BJ (cell line): ENCODE data around the gene TRIM54. TPM values are rescaled to one million over a fixed set of nuclear protein-coding genes. Genes with fewer than 3 reads are reported as not detected.

Experiments used
- CTCF ChIA-PET: fragments of 350-600 bp; formaldehyde crosslinking; extraction: SDS; loops from one replicate; lab custom pipeline; 2021; ENCODE audit warnings: antibody characterized with exemption, inconsistent platforms; lab: Yijun Ruan, JAX
- POLR2A ChIA-PET: fragments of 300-600 bp; sonication (Branson Sonifier 250); formaldehyde crosslinking; extraction: SDS; loops from one replicate; lab custom pipeline; 2021; ENCODE audit warnings: antibody characterized with exemption; lab: Charles Lee
- DNase-seq: peaks from one replicate; pipeline ENCODE4 v3.0.0-alpha.2; 2011; ENCODE audit warnings: low read depth
- H3K27me3 ChIP-seq: 2 replicates; pipeline ENCODE4 v1.6.0; 2011; ENCODE audit warnings: low read length; ENCODE audit not compliant: control insufficient read depth, insufficient read depth
- H3K36me3 ChIP-seq: 2 replicates; pipeline ENCODE4 v1.5.1; 2011; ENCODE audit warnings: low read length; ENCODE audit not compliant: control insufficient read depth, insufficient read depth
- H3K4me3 ChIP-seq: 2 replicates; pipeline ENCODE4 v1.5.1; 2011; ENCODE audit warnings: low read depth, mild to moderate bottlenecking, control low read depth, low read length
- polyA plus RNA-seq: library from polyadenylated mRNA; depleted of rRNA; stranded (reverse); fragments of >200 nt; gene quantifications from 2 replicates; pipeline ENCODE4 v1.2.3, GENCODE V29; 2011
- TF ChIP-seq, protein P1 (sequence below): IDR thresholded peaks from 2 replicates; pipeline ENCODE4 v1.5.1; 2011; ENCODE audit warnings: low read depth, mild to moderate bottlenecking, control low read depth, inconsistent platforms, low read length, moderate library complexity; ENCODE audit not compliant: insufficient read depth

The TRIM54 gene
- polyA plus RNA-seq, 1 experiment, result not detected

DNA sequence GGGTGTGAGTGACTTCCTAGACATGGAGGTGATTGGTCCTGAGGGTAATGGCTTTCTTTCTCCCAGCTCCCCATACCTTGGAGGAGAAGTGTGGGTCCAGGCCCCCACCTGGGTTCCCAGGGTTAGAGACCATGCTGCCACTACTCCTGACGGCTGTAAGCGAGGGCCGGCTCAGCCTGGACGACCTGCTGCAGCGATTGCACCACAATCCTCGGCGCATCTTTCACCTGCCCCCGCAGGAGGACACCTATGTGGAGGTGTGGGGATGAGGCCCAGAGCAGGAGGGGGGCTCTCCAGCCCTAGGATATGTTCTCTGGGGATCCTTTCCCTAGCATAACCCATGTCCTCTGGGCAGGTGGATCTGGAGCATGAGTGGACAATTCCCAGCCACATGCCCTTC is 43.3 kb upstream of the TRIM54 start:
- no peak for DNase-seq
- Histone ChIP-seq H3K36me3 (peaks cover 52% of the 10 kb centered on the region), H3K27me3 (no peaks in the 10 kb centered on the region), H3K4me3 (no peak overlapping the region)
- TF ChIP-seq, protein P1, sequence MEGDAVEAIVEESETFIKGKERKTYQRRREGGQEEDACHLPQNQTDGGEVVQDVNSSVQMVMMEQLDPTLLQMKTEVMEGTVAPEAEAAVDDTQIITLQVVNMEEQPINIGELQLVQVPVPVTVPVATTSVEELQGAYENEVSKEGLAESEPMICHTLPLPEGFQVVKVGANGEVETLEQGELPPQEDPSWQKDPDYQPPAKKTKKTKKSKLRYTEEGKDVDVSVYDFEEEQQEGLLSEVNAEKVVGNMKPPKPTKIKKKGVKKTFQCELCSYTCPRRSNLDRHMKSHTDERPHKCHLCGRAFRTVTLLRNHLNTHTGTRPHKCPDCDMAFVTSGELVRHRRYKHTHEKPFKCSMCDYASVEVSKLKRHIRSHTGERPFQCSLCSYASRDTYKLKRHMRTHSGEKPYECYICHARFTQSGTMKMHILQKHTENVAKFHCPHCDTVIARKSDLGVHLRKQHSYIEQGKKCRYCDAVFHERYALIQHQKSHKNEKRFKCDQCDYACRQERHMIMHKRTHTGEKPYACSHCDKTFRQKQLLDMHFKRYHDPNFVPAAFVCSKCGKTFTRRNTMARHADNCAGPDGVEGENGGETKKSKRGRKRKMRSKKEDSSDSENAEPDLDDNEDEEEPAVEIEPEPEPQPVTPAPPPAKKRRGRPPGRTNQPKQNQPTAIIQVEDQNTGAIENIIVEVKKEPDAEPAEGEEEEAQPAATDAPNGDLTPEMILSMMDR, result no peak
- POLR2A ChIA-PET, result interaction anchor here (0.7 kb wide), 1 partner anchor 67 kb away, joined by 3 read pairs; no protein-coding TSS in a partner anchor
- CTCF ChIA-PET, result no interaction called here

GRCh38 chr2:27240406-27240805 is 41.8 kb upstream of the TRIM54 start:
- ChIA-PET CTCF (interaction anchor here (0.9 to 1.3 kb wide), 2 partner anchors 9 kb away, joined by 3 to 4 read pairs; no protein-coding TSS in a partner anchor), POLR2A (no interaction called here)
- DNase-seq, result no peak
- no peak overlapping the region for H3K4me3 ChIP-seq
- no peaks in the 10 kb centered on the region for H3K27me3 ChIP-seq
- TF ChIP-seq, protein P1, result no peak
- H3K36me3 ChIP-seq, result peaks cover 45% of the 10 kb centered on the region

- H3K4me3 ChIP-seq, result no peak overlapping the region
- POLR2A ChIA-PET, result no interaction called here
- TF ChIP-seq, protein P1, result no peak
- peaks cover 42% of the 10 kb centered on the region for H3K36me3 ChIP-seq
- no peaks in the 10 kb centered on the region for H3K27me3 ChIP-seq
- DNase-seq, result no peak
- CTCF ChIA-PET, result interaction anchor here (0.8 to 1.7 kb wide), 4 partner anchors 14 to 144 kb away, joined by 3 to 5 read pairs (median 3); no protein-coding TSS in a partner anchor
These were observed 40.2 kb upstream of the TRIM54 start for GRCh38 chr2:27241761-27242613.

DNA sequence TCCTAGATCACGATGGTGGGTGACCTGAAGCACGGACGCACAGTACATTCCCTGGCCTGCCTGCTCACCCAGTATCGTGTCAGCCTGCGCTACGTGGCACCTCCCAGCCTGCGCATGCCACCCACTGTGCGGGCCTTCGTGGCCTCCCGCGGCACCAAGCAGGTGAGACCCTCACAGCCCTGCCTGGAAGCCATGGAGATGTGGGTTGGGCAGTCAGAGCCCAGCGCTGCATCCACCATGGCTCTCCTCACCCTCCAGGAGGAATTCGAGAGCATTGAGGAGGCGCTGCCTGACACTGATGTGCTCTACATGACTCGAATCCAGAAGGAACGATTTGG is 39.6 kb upstream of the TRIM54 start:
- ChIA-PET POLR2A (no interaction called here), CTCF (interaction anchor here (1.3 to 1.7 kb wide), 3 partner anchors 10 to 145 kb away, joined by 3 to 5 read pairs (median 5); no protein-coding TSS in a partner anchor)
- peaks cover 37% of the 10 kb centered on the region for H3K36me3 ChIP-seq
- no peaks in the 10 kb centered on the region for H3K27me3 ChIP-seq
- no peak overlapping the region for H3K4me3 ChIP-seq
- TF ChIP-seq, protein P1, result no peak
- no peak for DNase-seq

DNA sequence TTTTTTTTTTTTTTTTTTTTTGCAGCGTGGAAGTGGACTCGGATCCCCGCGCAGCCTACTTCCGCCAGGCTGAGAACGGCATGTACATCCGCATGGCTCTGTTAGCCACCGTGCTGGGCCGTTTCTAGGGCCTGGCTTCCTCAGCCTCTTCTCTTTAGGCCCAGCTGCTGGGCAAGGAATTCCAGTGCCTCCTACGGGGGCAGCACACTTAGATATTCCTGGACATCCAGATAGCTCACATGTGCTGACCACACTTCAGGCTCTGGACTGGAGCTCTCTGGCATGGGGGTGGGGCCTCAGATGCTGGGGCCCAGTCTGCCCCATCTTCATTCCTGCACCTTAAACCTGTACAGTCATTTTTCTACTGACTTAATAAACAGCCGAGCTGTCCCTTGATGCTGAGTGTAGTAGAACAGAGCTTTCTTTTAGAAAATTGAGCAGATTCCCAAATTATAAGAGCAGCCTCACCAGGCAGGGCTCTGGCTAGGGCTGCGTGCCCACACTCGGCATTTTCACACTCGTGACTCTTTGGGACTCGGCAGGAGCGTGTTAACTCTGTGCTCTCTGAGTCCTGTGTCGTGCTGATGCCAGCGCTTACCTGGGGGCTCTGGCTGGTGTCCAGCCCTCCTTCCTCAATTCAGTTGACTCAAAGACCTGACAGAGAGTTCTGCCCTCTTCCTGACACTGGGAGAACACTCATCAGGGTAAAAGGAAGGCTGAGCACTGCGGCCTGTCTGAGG is 38.7 kb upstream of the TRIM54 start:
- CTCF ChIA-PET, result interaction anchor here (0.8 to 1.7 kb wide), 4 partner anchors 9 to 146 kb away, joined by 3 to 5 read pairs (median 5); no protein-coding TSS in a partner anchor
- TF ChIP-seq, protein P1, result no peak
- no peak overlapping the region for H3K4me3 ChIP-seq
- no peak for DNase-seq
- H3K27me3 ChIP-seq, result no peaks in the 10 kb centered on the region
- peaks cover 28% of the 10 kb centered on the region for H3K36me3 ChIP-seq
- POLR2A ChIA-PET, result no interaction called here
